G401.6 (cell line): ENCODE data around the gene ISLR.

ENCODE experiments used
- FAIRE-seq: peaks from 2 replicates; lab custom pipeline; 2012; peaks lifted over from hg19 to GRCh38; lab: Jason Lieb, UNC

The ISLR gene

DNA sequence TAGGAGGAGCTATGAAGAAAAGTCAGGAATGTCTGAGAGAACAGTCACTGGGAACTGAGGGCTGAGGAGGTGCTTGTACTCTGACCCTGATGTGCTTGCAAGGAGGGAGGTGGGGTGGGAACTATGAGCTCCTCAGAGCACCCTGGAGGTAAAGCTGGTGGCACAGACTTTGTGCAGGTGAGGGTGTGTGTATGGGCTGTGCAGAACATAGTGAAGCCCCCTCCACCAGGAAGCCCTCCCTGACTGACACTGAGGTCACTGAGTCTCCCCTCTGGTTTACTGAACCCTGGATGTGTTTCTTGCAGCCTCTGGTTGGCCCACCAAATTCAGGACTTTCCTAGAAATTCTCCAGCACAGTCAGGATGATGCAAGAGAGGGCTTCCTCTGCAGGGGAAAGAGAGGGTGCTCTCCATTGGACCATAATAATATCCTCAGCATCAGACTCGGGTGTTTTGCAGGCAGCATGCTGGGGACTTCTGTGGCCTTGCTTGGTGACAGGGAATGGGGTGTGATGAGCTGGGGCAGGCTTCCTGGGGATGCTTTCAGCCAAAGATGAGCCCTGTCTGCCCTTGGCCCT lies 1.5 kb upstream of the ISLR start:
- FAIRE-seq, result no peak

GRCh38 chr15:74172701-74173379 lies 670 bp upstream of the ISLR start:
- FAIRE-seq, result no peak

GRCh38 chr15:74174219-74174957 lies 878 bp downstream of the ISLR start:
- FAIRE-seq, result no peak

DNA sequence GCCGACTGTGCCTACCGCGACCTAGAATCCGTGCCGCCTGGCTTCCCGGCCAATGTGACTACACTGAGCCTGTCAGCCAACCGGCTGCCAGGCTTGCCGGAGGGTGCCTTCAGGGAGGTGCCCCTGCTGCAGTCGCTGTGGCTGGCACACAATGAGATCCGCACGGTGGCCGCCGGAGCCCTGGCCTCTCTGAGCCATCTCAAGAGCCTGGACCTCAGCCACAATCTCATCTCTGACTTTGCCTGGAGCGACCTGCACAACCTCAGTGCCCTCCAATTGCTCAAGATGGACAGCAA lies 1.4 kb downstream of the ISLR start:
- FAIRE-seq, result no peak

- no peak for FAIRE-seq
Observed at GRCh38 chr15:74175271-74176191, 2.0 kb downstream of the ISLR start.

DNA sequence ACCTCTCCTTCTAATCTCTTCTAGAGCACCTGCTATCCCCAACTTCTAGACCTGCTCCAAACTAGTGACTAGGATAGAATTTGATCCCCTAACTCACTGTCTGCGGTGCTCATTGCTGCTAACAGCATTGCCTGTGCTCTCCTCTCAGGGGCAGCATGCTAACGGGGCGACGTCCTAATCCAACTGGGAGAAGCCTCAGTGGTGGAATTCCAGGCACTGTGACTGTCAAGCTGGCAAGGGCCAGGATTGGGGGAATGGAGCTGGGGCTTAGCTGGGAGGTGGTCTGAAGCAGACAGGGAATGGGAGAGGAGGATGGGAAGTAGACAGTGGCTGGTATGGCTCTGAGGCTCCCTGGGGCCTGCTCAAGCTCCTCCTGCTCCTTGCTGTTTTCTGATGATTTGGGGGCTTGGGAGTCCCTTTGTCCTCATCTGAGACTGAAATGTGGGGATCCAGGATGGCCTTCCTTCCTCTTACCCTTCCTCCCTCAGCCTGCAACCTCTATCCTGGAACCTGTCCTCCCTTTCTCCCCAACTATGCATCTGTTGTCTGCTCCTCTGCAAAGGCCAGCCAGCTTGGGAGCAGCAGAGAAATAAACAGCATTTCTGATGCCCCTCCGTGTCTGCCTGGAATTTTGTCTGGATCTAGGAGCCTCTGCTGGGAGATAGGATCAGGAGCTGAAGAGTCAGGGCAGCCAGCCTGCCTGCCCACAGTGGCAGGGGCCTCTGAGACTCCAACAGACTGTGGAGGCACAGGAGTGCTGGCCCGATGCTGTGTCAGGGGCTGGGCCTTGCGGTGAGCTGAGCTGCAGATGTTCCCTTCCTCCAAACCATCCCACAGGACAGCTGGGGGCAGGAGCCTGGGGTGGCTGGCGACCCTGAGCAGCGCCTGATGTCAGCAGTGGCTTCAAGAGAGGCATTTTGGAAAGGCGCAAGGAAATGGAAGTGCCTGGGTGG lies 3.0 kb downstream of the ISLR start:
- no peak for FAIRE-seq

DNA sequence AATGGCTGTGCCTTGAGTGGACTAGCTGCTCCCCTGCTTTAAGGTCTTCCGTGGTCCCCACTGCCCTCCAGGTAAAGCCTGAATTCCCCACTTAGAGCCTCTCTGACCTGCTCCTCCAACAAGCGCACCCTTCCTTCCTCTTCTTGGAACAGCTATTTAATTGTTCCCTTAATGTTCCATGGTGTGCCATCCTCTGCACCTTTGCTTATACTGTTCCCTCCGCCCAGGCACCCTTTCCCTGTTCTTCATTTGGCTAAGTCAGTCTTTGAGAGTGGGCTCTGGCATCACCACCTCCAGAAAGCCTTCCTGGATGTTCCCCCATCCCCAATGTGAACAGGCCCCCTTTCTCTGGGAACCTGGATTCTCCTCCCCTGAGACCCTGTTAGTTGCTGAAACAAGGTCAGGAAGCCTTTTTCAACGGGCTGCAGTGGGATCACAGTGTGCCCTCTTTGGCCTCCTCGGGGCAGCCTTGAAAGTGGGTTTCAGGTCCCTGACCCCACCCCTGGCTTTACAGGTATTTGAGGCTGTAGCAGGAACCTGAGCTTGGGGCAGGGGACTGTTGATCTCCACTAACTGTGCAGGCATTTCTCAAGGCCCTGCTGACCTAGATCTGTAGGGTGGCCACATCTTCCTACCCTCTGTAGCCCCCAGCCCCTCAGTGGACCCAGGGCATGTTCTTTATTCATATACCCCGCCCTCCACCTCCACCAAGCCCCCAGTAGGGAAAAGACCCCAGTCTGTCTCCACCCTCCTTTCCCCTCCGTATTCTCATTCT lies 5.0 kb downstream of the ISLR start:
- no peak for FAIRE-seq

DNA sequence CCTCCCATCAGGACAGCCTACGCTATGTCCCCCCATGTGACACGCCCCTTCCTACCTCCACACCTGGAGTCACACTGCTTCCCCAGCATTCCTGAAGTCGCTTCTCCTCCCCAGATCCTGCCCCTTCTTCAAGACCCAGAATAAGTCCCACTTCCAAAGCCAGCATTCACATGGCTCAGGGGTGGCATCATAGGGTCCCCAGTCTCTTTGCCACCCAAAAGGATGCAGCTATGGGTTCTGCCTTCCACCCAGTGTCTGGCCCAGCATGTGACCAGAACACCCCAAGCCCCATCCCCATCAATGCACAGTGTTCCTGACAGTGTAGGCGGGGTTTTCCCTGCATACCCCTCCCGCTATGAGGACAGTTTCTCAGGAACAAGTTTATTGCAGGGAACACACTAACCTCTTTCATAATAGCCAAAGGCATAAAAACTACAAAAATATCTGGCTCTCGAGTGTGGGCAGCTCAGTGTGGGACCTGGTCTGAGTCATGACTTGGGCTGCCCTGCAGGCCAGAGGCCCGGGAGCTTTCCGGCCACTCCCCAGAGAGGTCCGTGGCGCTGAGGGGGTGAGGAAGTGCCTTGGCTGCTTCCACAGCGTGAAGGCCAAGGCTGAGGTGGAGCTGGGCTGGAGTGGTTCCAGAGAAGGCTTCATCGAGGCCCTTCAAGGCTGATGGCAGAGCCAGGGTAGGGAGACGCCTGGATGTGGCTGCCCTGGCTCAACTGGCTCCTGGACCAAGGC lies 5.8 kb downstream of the ISLR start:
- no peak for FAIRE-seq

DNA sequence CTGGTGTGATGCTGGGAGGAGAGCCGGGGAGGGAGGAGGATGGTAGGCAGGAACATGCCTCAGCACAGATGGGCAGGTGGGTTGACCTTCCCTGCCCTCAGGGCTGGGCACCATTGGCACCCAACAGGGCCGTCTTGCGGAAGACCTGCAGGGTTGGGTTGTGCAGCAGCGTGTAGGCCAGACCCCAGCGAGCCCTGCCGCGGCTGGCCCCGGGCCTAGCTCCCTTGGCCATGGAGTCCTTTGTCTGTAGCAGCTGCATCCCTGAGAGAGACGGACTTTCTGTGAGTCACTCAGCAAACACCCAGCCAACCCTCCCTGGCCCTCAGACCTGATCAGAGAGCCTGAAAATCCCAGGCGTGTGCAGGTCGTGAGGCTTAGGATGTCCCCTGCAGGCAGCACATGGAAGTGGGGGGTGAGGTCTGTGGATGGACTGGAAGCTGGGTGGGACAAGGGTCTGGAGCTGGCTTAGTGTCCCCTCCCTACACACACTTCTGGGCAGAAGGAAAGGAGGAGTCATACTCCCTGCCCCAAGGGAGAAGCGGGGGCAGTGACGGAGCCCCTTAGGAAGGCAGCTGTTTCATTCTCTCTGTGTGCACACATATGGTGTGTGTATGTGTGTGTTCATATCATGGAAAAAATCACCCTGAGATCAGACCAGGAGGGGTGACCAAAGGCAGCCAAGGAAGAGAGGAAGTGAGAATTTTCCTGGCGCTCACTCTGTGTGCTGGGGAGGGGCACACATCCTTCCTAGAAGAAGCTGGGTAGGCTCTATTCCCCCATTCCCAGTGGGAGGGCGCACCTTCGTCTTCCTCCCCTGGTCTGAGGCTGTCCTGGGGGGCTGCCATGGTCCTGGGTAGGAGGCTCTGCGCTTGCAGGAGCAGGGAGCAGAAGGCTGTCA lies 6.7 kb downstream of the ISLR start:
- FAIRE-seq, result no peak

DNA sequence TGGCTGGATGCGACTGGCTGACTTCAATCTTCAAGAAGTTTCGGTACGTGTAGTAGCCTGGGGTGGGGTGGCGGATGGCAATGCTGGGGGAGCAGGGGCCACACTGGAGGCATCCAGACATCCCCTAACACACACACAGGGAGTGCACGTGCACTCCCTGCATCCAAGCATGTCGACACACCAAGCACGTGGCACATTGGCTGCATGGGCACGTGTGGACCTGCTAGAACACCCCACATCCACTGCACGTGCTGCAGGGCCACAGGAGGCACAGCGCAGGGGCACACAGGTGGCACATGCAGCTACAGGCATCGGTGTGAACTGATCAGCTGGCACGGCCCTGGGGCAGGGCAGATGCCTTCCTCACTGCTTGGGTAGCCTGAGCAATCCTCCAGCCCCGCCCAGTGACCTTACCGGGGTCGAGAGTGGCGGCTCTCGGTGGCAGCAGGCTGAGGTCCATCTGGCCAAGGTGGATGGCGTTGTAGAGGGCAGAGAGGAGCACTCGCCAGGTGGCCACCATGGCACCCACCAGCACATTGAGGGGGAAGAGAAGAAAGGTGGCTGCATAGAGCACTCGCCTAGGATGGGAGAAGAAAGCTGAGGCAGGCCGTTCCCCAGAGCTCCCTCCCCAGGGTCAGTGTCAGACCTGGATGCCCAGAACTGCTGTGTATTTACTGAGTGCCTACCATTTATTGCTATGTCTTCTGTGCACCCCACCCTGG lies 7.5 kb downstream of the ISLR start:
- no peak for FAIRE-seq

DNA sequence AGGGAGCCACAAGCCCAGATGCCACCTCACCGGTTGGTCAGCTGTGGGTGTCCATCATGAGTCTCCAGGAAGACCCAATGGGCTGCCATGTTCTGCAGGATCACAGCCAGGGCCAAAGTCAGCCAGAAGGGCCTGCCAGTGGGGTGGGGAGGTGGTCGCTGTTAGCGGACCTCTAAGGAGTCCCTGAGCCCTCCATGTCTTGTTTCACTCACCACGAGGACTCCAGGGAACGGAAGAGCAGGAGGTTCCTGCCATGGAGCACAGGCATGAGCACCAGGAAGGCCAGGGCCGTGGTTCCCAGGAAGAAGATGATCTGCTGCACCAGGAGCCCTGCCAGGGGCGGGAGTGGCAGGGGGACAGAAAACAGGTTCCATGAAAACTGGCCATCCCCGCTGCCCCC lies 8.6 kb downstream of the ISLR start:
- FAIRE-seq, result no peak

- FAIRE-seq, result no peak
Observed at GRCh38 chr15:74184582-74185091, 11.1 kb downstream of the ISLR start.

- no peak for FAIRE-seq
Observed at GRCh38 chr15:74185710-74186348, 12.3 kb downstream of the ISLR start.

- no peak for FAIRE-seq
Observed at GRCh38 chr15:74188216-74188615, 14.7 kb downstream of the ISLR start.

- no peak for FAIRE-seq
Observed at GRCh38 chr15:74191798-74192197, 18.3 kb downstream of the ISLR start.

DNA sequence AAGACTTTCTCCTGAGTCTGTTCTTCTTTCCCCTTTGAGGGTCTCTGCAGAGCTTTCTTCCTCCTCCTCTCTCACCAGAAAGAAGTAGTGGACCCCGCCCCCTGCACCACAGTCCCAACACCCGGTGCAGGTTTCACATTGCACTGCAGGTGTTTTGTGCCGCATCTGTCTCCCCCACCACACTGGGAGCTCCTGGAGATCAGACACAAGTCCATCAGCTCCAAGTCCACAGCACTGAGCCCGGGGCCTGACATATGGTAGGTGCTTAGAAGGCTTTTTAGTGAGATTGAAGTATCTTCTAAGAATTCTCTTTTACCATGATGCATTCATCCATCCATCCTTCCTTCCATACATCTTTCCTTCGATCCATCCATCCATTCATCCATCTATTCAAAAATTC lies 19.2 kb downstream of the ISLR start:
- no peak for FAIRE-seq

DNA sequence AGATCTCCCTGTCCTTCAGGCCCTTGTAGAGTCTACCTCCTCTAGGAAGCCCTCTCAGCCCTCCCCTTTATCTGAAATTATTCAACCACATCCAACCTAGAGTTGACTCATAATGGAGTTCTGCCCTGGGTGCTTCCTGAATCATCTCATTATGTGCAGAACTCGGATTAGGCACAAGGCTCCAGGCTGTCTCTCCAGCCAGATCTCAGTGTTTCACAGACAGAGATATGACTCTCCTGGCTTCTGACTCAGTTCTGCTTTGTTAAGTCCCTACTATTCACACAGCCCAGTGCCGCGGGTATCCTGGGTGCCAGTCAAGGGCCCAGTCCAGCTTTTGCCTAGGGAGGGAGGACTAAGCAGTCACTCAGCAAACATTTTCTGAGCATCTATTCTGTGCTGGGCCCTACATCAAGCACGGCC lies 19.8 kb downstream of the ISLR start:
- FAIRE-seq, result no peak

DNA sequence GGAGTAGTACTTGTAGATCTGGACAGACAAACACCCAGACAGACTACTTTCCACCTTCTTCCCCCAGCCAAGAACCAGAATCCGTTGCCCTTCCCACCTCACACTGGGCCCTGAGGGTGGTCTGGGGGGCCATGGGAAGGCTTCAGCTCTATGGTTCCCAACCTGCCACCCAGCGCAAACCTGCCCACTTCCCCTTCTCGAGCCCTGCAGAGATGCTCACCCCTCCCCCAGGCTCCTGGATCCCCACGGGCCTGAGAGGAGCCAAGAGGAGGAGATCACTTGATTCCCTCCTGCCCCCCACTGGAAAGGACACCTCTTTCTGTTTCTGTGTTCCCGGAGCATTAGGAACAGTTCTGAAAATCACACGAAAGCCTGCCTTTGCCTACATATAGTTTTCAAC lies 20.4 kb downstream of the ISLR start:
- no peak for FAIRE-seq
